WTC11 (cell line): ENCODE results near the gene NEB. TPM values are rescaled to one million over a fixed set of nuclear protein-coding genes. Genes with fewer than 3 reads are reported as not detected.

Experiments used
- ATAC-seq: fragments of 200-7000 bp; cut with Tn5 transposase; 2 replicates; pipeline ENCODE4 v1.10.0; 2021; ENCODE audit warnings: mild to moderate bottlenecking, moderate library complexity
- CTCF ChIA-PET: fragments of 300-600 bp; sonication (Branson Sonifier 250); formaldehyde crosslinking; loops from one replicate; lab custom pipeline; 2021; ENCODE audit warnings: antibody characterized with exemption; lab: Charles Lee
- POLR2A ChIA-PET: fragments of 350-600 bp; sonication (Branson Sonifier 250); formaldehyde crosslinking; loops from one replicate; lab custom pipeline; 2021; ENCODE audit warnings: antibody characterized with exemption; lab: Charles Lee
- DNase-seq: peaks from one replicate; pipeline ENCODE4 v3.0.0; 2021; ENCODE audit warnings: low spot score
- H3K27ac Mint-ChIP-seq: 2 replicates; pipeline ENCODE4 v1.8.0; 2021; ENCODE audit warnings: mixed read lengths
- H3K27me3 Mint-ChIP-seq: 2 replicates; pipeline ENCODE4 v1.8.0; 2021; ENCODE audit warnings: low read depth, mild to moderate bottlenecking, moderate library complexity, mixed read lengths
- H3K36me3 Mint-ChIP-seq: 2 replicates; pipeline ENCODE4 v1.8.0; 2021; ENCODE audit warnings: mixed read lengths
- H3K4me1 Mint-ChIP-seq: 2 replicates; pipeline ENCODE4 v1.8.0; 2022; ENCODE audit warnings: mixed read lengths
- H3K4me3 Mint-ChIP-seq: 2 replicates; pipeline ENCODE4 v1.8.0; 2021; ENCODE audit warnings: mild to moderate bottlenecking, moderate library complexity, mixed read lengths
- H3K9me3 Mint-ChIP-seq: 2 replicates; pipeline ENCODE4 v1.8.0; 2021; ENCODE audit warnings: mixed read lengths
- ARID4B ChIP-seq: sonication (generic); formaldehyde crosslinking; IDR thresholded peaks from 2 replicates; pipeline ENCODE4 v1.8.0; 2023; ENCODE audit warnings: missing genetic modification reagents, mild to moderate bottlenecking, borderline replicate concordance
- CBFB ChIP-seq: sonication (generic); formaldehyde crosslinking; IDR thresholded peaks from 2 replicates; pipeline ENCODE4 v1.8.1; 2022; ENCODE audit warnings: mild to moderate bottlenecking, low read depth, missing genetic modification reagents
- CDX4 ChIP-seq: fragments of 250-450 bp; sonication (Bioruptor Pico); IDR thresholded peaks from 2 replicates; pipeline ENCODE4 v1.9.0; 2021; ENCODE audit warnings: moderate library complexity, mild to moderate bottlenecking, inconsistent platforms, borderline replicate concordance
- CREM ChIP-seq: sonication (generic); formaldehyde crosslinking; IDR thresholded peaks from 2 replicates; pipeline ENCODE4 v1.8.1; 2022; ENCODE audit warnings: mild to moderate bottlenecking, missing genetic modification reagents, moderate library complexity
- CTCF ChIP-seq: fragments of 200-600 bp; IDR thresholded peaks from 2 replicates; pipeline ENCODE4 v1.8.0; 2022; ENCODE audit warnings: antibody characterized with exemption
- E2F4 ChIP-seq: sonication (generic); formaldehyde crosslinking; IDR thresholded peaks from 2 replicates; pipeline ENCODE4 v1.8.1; 2022; ENCODE audit warnings: low read depth, mild to moderate bottlenecking, moderate library complexity, missing genetic modification reagents, borderline replicate concordance
- FOXJ3 ChIP-seq: sonication (generic); formaldehyde crosslinking; IDR thresholded peaks from 2 replicates; pipeline ENCODE4 v1.9.0; 2021; ENCODE audit warnings: missing genetic modification reagents, mild to moderate bottlenecking, borderline replicate concordance
- KAT7 ChIP-seq: sonication (generic); formaldehyde crosslinking; IDR thresholded peaks from 2 replicates; pipeline ENCODE4 v1.8.1; 2023; ENCODE audit warnings: missing genetic modification reagents, mild to moderate bottlenecking, borderline replicate concordance
- TCF7 ChIP-seq: sonication (generic); formaldehyde crosslinking; IDR thresholded peaks from 2 replicates; pipeline ENCODE4 v1.8.0; 2022; ENCODE audit warnings: mild to moderate bottlenecking, low read depth, missing genetic modification reagents, moderate library complexity
- TEAD4 ChIP-seq: sonication (generic); formaldehyde crosslinking; IDR thresholded peaks from 2 replicates; pipeline ENCODE4 v1.8.0; 2022; ENCODE audit warnings: mild to moderate bottlenecking, missing genetic modification reagents
- USF1 ChIP-seq: sonication (generic); formaldehyde crosslinking; IDR thresholded peaks from 2 replicates; pipeline ENCODE4 v1.8.0; 2022; ENCODE audit warnings: mild to moderate bottlenecking, missing genetic modification reagents
- ZNF138 ChIP-seq: sonication (generic); formaldehyde crosslinking; conservative IDR thresholded peaks from 2 replicates; pipeline ENCODE4 v1.8.1; 2022; ENCODE audit warnings: mild to moderate bottlenecking, moderate library complexity, missing genetic modification reagents
- ZNF317 ChIP-seq: sonication (generic); formaldehyde crosslinking; IDR thresholded peaks from 2 replicates; pipeline ENCODE4 v1.8.1; 2023; ENCODE audit warnings: low read depth, mild to moderate bottlenecking, moderate library complexity, missing genetic modification reagents, borderline replicate concordance
- ZNF396 ChIP-seq: fragments of 250-450 bp; sonication (Bioruptor Pico); IDR thresholded peaks from 2 replicates; pipeline ENCODE4 v1.8.0; 2021; ENCODE audit warnings: mild to moderate bottlenecking, moderate library complexity, borderline replicate concordance
- total RNA-seq: library from RNA; stranded (reverse); gene quantifications from 3 replicates; pipeline ENCODE4 v1.2.3, GENCODE V29; 2021
- TF ChIP-seq, protein P1 (sequence below): sonication (generic); formaldehyde crosslinking; IDR thresholded peaks from 2 replicates; pipeline ENCODE4 v1.8.1; 2023; ENCODE audit warnings: mild to moderate bottlenecking, missing genetic modification reagents, moderate library complexity
- TF ChIP-seq, protein P2 (sequence below): sonication (generic); formaldehyde crosslinking; IDR thresholded peaks from 2 replicates; pipeline ENCODE4 v1.8.0; 2023; ENCODE audit warnings: missing genetic modification reagents

The NEB gene
- total RNA-seq, 1 experiment from 2014 or later = 1.9 TPM

- DNase-seq (no peak), ATAC-seq (peak; percentile 86)
- H3K27ac Mint-ChIP-seq = peak overlapping the region; percentile 79
- CTCF ChIA-PET = interaction anchor here (0.6 kb wide), 1 partner anchor 10 kb away, joined by 3 read pairs; no protein-coding TSS in a partner anchor
- peaks cover 3% of the 10 kb centered on the region; the same call in 1 of the 2 replicates for H3K36me3 Mint-ChIP-seq
- peaks cover 27% of the 10 kb centered on the region for H3K4me1 Mint-ChIP-seq
- TF ChIP-seq CDX4 (CRISPR knock-in tag) (no peak), USF1 (CRISPR knock-in tag) (no peak), TCF7 (CRISPR knock-in tag) (no peak), CBFB (CRISPR knock-in tag) (no peak)
- TF ChIP-seq, all 79 proteins: peak for 0
- Mint-ChIP-seq H3K27me3 (no peaks in the 10 kb centered on the region), H3K4me3 (no peak overlapping the region), H3K9me3 (no peaks in the 10 kb centered on the region)
- POLR2A ChIA-PET = no interaction called here
These were observed 236.1 kb downstream of the NEB start for GRCh38 chr2:151498178-151498577.

GRCh38 chr2:151491496-151491895 lies 242.8 kb downstream of the NEB start:
- TF ChIP-seq ZNF317 (CRISPR knock-in tag) (no peak), TEAD4 (CRISPR knock-in tag) (no peak)
- no peaks in the 10 kb centered on the region for H3K27me3 Mint-ChIP-seq
- H3K4me3 Mint-ChIP-seq = no peak overlapping the region
- ChIA-PET POLR2A (no interaction called here), CTCF (interaction anchor here (1.1 kb wide), 1 partner anchor 253 kb away, joined by 4 read pairs; no protein-coding TSS in a partner anchor)
- DNase-seq = no peak
- ATAC-seq = no peak
- H3K4me1 Mint-ChIP-seq = peaks cover 38% of the 10 kb centered on the region
- H3K27ac Mint-ChIP-seq = no peak overlapping the region
- peaks cover 11% of the 10 kb centered on the region; the same call in 1 of the 2 replicates for H3K36me3 Mint-ChIP-seq
- H3K9me3 Mint-ChIP-seq = no peaks in the 10 kb centered on the region

DNA sequence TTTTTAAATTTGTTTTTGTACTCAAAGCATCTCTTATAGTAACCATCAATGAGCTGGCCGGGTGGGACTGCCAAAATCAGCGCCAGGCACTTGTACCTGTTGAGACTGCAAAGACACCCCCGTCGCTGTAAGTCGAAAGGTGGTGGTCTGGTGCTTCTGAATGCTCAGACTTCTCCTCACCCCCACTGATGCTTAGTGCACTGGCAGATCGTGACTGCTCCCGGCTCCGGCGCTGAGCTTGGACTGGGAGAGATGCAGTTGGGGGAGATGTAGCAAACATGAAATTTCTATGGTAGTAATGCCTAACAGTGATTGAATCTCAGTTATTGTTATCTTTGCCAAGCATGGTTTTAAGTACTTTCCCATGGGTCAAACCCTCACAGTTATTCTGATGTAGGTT lies 244.0 kb downstream of the NEB start:
- ChIA-PET CTCF (no interaction called here), POLR2A (no interaction called here)
- peaks cover 38% of the 10 kb centered on the region for H3K4me1 Mint-ChIP-seq
- H3K27ac Mint-ChIP-seq = no peak overlapping the region
- H3K4me3 Mint-ChIP-seq = no peak overlapping the region
- no peak for DNase-seq
- no peaks in the 10 kb centered on the region for H3K27me3 Mint-ChIP-seq
- no peaks in the 10 kb centered on the region for H3K9me3 Mint-ChIP-seq
- no peak for ATAC-seq
- H3K36me3 Mint-ChIP-seq = peaks cover 12% of the 10 kb centered on the region; the same call in 1 of the 2 replicates
- TF ChIP-seq CREM (CRISPR knock-in tag) (no peak), FOXJ3 (no peak), CTCF (no peak), ZNF138 (no peak)
- TF ChIP-seq, protein P1, sequence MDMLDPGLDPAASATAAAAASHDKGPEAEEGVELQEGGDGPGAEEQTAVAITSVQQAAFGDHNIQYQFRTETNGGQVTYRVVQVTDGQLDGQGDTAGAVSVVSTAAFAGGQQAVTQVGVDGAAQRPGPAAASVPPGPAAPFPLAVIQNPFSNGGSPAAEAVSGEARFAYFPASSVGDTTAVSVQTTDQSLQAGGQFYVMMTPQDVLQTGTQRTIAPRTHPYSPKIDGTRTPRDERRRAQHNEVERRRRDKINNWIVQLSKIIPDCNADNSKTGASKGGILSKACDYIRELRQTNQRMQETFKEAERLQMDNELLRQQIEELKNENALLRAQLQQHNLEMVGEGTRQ (CRISPR knock-in tag) = no peak
- TF ChIP-seq, protein P2, sequence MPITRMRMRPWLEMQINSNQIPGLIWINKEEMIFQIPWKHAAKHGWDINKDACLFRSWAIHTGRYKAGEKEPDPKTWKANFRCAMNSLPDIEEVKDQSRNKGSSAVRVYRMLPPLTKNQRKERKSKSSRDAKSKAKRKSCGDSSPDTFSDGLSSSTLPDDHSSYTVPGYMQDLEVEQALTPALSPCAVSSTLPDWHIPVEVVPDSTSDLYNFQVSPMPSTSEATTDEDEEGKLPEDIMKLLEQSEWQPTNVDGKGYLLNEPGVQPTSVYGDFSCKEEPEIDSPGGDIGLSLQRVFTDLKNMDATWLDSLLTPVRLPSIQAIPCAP (CRISPR knock-in tag) = no peak
- TF ChIP-seq, all 79 proteins: peak for 0

DNA sequence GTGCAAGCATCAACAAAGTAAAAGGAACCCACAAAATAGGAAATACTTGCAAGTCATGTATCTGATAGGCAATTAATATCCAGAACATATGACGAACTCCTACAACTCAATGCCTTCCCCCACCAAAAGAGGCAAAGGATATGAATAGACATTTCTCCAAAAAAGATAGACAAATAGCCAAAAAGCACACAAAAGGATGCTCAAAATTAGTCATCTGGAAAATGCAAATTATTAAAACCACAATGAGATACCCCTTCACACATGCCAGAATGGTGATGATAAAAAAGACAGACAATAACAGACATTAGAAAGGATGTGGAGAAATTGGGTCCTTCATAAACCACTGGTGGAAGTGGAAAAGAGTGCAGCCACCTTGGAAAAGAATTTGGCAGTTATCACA lies 248.2 kb downstream of the NEB start:
- Mint-ChIP-seq H3K36me3 (peaks cover 23% of the 10 kb centered on the region), H3K4me1 (0 out of 2 replicates have a peak, but pooled peaks cover 3% of the 10 kb centered on the region), H3K27me3 (no peaks in the 10 kb centered on the region), H3K27ac (no peak overlapping the region), H3K9me3 (no peaks in the 10 kb centered on the region), H3K4me3 (no peak overlapping the region)
- POLR2A ChIA-PET = no interaction called here
- CTCF ChIA-PET = no interaction called here
- DNase-seq (no peak), ATAC-seq (no peak)
- TF ChIP-seq E2F4 (CRISPR knock-in tag) = no peak
- TF ChIP-seq ARID4B (CRISPR knock-in tag) = no peak
- TF ChIP-seq KAT7 = no peak
- TF ChIP-seq CREM (CRISPR knock-in tag) = no peak
- TF ChIP-seq, protein P1 (CRISPR knock-in tag) = no peak
- TF ChIP-seq ZNF396 (CRISPR knock-in tag) = no peak
